Measurements from ENCODE around the gene FHOD3.
"Not testable (repeated sequence)": the region's sequence is repeated elsewhere in the genome, so short reads cannot be mapped to it uniquely, and the experiment has no call there.

FHOD3 gene

DNA sequence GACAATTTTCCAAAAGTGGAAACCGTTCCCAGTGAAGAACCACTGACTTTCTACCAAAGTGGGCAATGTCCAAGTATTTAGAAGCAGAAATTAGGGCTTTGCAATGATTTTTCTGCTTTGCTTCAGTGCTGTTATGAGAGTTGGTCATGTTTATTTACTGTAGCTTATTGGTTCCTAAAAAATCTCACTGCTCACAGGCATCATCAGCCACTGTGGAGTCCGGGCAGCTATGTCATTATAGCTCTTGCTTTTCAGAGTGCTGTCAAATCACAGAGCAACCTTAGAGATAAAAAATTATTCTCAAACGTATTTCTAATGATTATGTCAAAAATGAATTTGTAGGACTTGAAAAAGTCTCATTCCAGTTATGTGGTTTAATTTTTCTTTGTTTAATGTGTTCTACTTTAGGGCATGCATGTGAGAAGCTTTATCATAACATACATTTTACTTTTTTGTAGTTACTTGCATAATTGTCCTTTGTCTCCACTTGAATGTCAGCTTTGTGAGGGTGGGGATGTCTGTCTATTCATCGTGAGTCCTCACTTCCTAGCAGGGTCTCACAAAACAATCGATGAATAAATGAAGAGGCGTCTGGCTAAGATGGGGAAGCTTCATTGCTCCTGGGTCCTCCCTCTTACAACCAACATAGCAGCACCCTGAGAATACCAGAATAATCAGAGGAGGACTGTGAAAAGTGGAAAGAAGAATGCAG lies 413.7 kb downstream of the FHOD3 start:
- no peak for DNase-seq (ENCODE audit: low spot score)

DNA sequence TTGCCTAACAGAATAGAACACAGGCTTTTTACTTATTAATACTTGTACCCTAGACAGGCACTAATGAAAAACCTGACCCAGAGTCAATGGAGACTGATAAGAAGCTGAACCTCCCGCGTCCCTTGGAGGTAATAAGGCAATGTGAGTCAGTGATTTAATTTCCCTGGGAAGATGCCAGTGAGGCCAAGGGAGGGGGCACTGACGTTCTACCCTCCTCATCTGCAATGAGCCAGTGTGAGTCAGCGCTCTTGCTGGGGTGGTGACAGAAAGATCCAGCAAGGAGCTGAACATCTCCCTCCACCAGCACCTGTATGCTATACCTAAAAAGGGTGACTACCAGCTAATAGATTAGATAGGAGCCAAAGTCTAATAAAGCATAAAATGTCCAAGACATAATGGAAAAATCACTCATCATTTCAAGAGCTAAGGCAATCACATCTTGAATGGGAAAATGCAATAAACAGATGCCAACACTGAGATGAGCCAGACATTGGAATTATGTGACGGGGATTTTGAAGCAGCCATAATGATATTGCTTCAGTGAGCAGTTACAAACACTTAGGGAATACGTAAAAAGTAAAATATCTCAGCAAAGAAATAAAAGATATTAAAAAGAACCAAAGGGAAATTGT lies 414.4 kb downstream of the FHOD3 start:
- DNase-seq (ENCODE audit: low spot score): peak; percentile 57

DNA sequence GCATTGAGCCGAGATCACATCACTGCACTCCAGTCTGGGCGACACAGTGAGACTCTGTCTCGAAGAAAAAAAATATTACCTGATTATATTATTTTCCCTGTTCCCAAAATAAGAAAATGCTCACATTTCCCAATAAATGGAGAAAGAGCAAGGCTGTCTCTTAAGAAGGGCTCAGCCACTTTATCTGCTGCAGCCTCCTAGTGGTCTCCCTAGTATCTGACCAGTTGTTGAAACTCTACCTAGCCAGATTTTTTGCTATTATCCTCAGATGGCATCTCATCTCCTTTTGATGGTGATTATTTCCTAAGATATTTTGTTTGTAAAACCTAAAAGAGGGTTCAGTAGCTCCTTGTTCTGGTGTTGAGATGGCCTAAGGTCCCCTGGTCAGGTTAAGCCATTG lies 417.0 kb downstream of the FHOD3 start:
- no peak for DNase-seq (ENCODE audit: low spot score)

DNA sequence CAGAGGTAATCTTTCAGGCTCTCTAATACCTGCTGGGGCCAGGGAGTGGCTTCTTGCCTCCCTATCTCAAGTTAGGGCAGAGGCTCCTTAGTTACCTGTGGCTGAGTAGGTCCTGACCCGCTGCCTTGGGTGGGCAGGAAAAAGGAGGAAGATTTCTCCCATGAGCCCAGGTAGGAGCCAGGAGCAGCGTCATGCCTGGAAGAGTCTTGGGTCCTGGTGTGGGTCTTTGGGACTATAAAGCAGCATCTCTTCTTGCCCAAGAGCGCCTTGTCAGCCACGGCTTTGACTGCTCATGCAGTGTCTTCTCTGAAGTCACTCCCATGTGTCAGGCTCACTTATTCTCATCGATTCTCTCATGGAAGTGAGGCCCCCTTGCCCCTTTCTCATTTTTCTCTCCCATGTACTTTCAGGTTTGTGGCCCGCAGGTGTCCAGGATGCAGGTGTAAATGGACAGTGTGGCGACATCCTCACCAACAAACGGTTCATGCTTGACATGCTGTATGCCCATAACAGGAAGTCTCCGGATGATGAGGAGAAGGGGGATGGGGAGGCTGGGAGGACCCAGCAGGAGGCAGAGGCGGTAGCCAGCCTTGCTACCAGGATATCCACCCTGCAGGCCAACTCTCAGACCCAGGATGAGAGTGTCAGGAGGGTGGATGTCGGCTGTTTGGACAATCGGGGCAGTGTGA lies 420.1 kb downstream of the FHOD3 start:
- DNase-seq (ENCODE audit: low spot score): no peak

DNA sequence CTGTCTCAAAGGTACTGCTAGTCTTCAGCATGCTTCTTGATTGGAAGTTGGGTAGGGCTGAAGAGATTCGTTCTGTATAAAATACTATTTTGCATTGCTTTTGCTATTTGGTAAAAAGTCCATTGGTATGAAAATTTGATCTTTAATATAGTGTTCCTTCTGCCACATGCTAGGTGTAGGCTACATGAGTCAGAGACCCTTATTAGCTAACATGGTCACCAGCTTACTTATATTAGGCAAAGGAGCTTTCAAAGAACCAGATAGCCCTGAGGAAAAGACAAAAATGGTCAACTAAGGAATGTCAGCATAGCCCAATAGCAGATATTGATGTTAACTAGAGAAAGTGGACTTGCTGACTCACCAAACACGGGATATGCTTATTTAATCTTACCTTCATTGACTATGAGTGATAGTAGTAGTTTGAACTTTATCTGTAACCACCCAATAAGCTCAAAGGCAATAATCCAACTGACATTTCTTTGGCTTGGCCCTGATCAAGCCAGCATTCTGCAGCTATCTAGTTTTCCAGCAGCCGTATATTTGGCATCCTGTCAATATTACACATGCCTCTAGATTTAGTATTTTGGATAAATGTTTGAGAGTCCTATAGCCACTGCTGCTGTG lies 421.3 kb downstream of the FHOD3 start:
- DNase-seq (ENCODE audit: low spot score): no peak

DNA sequence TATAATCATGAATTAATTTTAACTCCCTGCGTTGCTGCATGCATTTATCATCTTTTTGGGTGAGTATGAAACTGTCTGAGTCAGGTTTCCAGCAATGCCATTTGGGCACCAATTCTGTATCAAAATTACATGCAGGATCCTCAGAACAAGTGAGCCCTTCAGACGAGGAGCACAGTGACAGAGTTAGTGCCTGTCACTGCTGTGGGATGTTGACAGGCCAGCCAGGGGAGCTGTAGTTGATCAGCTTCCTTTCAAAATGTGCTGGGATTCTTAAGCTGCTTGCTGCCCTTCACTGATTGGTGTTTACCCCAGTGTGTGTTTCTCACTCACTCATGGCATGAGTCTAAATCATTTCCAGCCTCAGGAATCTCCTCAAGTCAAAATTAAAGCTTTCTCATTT lies 422.1 kb downstream of the FHOD3 start:
- DNase-seq (ENCODE audit: low spot score): no peak

DNA sequence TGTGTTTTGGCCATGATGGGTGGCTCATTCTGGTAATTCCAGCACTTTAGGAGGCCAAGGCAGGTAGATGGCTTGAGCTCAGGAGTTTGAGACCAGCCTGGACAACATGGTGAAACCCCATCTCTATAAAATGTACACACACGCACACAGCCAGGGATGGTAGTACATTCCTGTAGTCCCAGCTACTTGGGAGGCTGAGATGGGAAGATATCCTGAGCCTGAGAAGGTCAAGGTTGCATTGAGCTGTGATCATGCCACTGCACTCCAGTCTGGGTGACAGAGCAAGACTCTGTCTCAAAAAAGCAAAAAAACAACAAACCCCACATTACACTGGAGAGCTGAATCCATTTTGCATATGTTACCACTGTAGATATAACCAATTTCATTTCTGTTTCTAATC lies 423.8 kb downstream of the FHOD3 start:
- DNase-seq (ENCODE audit: low spot score): not testable (repeated sequence)

DNA sequence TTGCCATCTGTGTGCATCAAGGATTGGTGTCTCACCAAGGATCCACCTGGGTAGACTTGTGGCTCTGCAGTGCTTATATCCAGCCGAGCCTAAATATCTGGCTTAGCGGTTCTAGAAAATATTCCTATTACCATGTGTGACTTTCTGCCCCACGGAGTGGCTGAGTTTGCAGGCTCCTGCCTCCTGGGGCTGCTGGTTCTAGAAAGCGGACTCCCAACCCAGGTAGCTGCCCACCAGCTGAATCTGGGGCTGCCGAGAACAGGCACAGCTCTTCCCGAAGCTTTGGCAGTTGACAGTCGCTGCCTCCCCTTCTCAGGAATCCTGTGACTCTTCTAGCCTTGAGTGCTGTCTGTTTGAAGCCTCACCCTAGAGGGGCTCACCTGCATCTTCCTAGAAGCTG lies 426.7 kb downstream of the FHOD3 start:
- no peak for DNase-seq (ENCODE audit: low spot score)

DNA sequence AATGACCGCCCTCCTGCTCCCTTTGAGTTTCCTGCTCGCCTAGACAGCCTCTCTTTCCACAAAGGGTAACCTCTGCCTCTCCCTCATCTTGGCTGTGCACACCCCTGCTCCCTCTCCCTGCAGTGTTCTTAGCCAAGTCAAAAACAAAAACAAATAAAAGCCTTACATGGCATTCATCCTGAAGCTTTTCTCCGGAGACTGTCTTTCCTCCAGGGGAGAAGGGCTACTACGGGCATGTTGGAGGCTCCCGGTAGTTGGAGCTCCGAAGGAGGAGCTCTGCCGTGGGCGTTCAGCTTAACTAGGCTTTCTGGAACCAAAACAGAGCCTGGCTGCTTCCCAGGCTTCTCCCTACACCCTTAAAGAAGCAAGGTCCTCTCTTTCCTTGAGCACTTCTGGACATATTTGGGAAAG lies 427.1 kb downstream of the FHOD3 start:
- DNase-seq (ENCODE audit: low spot score): peak; percentile 58

DNA sequence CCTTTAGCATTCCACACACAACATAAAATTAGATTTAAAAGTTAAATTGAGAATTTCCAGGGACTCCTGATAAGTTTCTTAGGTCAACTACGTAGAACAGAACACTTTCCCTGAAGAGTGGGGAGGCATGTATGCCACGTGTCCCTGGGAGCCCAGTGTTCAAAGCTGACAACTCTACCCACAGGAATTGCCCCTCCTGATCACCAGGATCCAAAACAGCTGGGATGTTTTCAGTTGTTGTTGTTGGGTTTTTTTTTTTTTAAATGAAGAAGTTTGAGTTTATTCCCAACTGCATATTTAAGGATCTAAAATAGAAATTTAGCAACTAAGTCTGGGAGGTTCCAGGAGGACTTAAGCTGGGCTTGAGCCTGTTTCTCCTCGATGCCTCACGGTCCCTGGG lies 430.8 kb downstream of the FHOD3 start:
- DNase-seq (ENCODE audit: low spot score): no peak

DNA sequence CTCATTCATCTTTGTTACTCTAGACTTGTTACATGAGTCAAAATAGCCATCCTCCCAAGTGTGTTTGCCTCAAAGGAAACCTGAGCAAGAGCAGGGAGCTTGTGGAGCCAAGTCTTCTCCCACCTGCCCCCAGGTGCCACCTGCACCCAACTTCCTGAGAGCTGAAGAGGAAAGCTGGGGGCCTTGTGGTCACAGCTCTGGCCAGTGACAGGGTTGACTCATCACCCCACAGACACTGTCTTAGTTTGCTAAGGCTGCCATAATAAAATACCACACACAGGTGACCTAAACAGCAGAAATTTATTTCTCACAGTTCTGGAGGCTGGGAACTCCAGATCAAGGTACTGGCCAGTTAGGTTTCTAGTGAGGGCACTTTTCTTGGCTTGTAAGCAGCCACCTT lies 431.7 kb downstream of the FHOD3 start:
- no peak for DNase-seq (ENCODE audit: low spot score)

DNA sequence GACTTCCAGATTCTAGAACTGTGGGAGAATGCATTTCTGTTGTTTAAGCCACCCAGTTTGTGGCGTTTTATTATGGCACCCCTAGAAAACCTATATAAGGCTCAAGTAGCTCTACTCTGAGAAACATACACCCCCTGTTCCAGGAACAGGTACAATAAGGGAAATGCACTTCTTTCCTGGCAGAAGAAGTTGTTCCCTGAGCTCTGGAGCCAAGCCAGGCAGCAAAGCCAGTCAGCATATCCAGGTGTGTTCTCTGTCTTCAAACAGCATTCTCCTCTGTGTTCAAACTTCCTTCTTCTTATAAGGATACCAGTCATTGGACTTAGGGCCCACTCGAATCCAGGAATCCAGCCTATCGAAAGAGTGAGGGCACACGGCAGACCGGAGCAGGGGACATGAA lies 434.8 kb downstream of the FHOD3 start:
- no peak for DNase-seq (ENCODE audit: low spot score)

DNA sequence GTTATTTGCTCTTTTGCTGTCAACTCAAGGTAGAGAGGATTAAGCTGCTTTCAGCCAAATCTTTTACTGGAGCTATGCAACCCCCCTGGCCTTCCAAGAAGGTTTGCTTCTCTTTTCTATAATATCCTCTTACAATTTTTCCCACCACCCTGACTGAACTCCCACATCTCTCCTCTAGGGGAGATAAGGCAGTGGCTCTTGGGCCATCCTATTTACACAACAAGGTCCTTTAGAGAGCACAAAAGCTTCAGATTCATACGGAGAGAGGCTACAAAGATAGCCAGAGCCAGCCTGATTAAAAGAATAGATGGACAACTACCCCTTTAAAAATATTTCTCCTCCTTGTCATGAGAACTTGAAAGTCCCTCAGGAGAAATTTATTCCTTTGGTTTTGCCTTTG lies 435.6 kb downstream of the FHOD3 start:
- DNase-seq (ENCODE audit: low spot score): no peak

DNA sequence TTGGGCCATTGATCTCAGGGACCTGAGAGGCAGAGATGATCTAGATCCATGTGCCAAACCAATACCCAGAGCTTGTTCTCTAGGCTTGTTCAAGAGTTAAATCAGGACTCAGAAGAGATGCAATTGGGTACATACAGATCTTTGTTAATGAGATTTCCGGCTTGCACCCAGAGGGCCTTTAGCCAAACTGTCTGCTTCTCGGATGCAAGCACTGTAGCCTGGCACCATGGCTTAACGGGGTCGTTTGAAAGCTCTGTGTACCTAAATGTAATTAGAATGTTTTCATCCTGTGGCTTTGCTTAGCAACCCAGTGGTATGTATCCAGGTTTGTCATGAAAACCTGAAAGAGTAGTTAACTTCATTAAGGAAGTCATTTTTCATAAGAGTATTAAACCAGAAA lies 437.1 kb downstream of the FHOD3 start:
- no peak for DNase-seq (ENCODE audit: low spot score)

DNA sequence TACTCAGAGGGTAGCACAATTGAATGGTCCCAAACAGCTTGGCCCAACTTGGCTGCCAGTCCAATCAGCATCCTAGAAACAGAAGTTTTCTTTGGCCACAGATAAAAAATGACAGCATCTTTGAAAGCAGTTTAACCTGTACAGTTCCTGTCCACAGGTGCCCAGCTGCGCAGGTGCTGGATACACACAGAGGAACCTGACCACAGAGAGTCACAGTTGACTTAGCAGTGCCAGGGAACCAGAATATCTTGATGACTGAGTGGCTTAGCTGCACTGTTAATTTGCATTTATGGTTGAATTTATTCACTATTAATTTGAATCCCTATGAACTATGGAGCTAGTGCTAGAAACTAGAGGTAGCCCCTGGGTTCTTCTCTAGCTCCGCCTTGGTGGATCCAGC lies 437.6 kb downstream of the FHOD3 start:
- DNase-seq (ENCODE audit: low spot score): no peak

DNA sequence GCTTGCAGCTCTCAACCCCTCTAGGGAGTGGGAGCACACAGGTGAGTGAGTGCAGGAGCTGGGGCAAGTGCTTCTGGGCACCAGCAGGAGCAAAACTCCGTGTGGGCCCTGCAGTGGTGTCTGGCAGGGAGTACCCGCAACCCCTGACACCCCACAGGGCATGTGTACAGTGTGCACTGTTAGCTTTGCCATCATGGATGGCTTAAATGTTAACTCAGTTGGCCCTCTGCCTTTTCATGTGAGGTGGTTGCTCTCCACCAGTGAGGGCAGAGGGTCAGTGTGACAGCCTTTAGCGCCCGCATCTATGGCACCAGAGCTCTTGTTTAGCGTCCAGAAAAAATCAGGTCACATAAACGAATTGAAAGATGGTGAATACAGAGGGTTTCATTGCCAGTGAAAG lies 438.6 kb downstream of the FHOD3 start:
- no peak for DNase-seq (ENCODE audit: low spot score)

DNA sequence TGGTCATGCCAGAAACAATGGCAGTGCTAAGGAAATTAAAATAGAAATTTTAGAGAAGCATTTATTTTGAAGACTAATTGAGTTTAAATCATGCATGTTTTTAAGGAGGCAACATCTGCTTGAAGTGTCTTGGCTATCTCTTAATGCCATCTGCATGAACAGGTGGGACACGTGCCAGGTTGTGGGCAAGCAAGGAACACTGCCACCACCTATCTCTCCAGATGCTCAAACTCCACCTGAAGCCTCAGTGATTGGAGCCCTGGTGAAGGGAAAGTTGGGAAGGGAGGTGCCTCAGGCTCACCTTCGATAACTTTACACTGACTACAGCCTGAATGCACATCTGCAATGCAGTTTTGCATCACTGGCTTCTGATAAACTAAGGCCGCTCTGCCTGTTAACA lies 439.8 kb downstream of the FHOD3 start:
- DNase-seq (ENCODE audit: low spot score): no peak

DNA sequence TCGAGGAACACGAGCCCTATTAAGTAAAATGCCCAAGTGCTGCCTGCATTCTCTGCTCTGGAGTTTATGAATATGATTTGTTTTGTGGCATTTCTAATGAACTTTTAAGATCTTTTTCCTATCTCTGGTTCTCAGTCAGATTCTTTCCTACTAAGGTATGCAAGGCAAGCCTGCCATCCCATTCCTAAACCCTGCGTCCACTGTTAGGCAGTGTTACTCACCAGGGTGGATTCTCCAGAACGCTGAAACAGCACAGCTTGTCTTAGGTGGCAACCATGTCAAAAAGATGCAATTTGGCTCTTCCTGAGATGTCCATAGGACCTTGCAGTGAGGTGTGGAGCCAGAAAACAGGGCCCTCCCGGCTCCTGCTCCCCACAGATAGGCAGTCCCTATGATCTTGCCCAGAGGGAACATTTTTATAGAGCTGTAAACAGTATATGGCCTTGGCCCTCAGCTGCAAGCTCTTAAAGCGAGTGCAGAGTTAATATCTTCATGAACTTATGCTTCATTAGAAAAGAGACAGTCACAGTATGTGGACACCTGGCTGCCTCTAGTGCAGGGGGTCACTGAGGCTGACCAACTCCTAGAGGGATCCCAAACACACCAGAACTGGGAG lies 446.9 kb downstream of the FHOD3 start:
- DNase-seq (ENCODE audit: low spot score): peak; percentile 61

DNA sequence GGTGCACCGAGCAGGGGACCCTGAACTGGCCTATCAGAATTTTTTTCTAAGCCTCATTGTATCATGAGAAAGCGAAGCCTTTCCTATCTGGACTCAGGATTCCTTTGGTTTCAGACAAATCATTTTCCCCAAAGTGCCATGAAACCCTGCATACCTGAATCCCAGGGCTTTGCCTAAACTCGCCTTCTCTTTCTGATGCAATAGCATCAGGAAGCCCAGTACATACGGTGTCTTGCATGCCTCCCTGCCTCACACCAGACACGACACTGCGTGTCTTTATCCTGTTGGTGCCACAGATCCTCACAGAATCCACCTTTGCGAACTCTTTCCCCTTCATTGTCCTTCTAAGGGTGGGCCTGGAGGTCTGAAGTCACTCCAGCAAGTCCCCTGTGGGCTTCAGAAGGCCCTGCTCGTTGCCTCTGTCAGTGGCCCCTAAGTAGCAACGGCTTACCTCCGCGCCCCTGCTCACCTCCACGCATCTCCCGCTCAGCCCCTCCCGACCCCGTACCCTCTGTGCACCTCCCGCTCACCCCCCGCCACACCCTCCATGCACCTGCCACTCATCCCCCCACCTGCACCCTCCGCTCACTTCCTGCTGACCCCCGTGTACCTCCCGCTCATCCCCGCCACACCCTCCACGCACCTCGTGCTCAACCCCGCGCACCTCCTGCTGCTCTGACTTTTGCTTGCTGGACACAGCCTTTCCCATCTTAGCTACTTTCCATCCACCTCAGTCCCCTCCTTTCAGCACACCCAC lies 447.9 kb downstream of the FHOD3 start:
- no peak for DNase-seq (ENCODE audit: low spot score)

DNA sequence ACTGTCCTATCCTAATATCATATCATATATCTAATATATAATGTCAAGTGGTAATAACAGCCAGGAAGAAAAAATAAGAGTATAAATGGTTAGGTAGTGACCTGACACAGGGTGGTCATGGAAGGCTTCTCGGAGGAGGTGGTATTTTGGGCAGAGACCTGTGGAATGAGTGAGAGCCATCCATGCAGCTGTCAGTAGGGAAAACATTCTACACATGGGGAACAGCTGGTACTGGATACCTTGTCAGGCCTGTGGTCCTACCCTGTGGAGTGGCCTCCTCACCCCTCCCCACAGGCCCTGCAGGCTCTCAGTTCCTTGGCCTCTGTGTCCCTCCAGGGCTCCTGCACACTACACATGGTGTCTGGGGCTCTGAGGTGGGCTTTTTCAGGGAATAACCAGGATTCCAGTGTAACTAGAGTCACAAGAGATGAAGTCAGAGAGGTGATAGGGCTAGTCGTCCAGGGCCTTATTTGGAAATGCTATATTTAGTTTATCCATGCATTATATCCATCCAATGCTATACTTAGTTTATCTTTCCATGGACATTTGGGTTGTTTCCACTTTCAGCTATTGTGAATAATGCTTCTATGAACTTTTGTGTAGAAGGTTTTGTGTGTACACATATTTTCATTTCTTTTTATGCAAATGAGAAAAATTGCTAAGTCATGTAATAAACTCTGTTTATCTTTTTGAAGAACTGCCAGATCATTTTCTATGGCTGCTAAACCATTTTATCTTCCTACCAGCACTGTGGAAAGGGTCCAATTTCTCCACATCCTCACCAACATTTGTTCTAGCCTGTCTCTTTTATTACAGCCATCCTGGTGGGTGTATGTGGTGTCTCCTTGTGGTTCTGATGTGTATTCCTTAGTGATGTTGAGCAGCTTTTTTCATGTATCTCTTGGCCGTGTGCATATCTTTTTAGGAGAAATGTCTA lies 455.7 kb downstream of the FHOD3 start:
- DNase-seq (ENCODE audit: low spot score): no peak

DNA sequence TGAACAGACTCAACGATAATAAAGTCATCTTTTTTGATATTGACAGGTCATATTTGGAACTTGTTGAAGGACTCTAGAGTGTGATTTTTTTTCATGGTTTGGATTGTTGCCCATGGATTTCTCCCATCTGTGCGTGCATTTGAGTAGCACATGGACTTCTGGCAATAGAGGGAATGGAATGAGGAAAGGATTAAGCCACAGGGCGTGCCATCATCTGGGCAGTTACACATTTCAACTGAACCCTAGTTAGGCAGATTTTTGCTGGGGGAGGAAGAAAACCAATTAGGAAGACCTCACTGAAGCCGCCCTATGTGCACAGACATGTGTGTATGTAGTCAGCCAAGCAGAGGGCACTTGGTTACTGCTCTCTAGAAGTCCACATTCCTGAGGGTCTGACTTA lies 458.7 kb downstream of the FHOD3 start:
- peak; percentile 82 for DNase-seq (ENCODE audit: low spot score)

Data from GM03348 (cell line).